Suprapubic skin (tissue), 4 donors: ENCODE results near the gene NSUN2. TPM values are rescaled to one million over a fixed set of nuclear protein-coding genes. Genes with fewer than 3 reads are reported as not detected.
A peak's percentile ranks its signal among the peaks of the same experiment; 100 is the strongest.

Source experiments
- DNase-seq, 2 donors: peaks; one replicate each; pipeline ENCODE4 v3.0.0-alpha.2; 2019; ENCODE audit warnings: low spot score in 2 of 2
- H3K27ac ChIP-seq: fragments of 200-600 bp; sonication (generic); one replicate; pipeline ENCODE4 v1.5.1; 2019
- H3K27me3 ChIP-seq: fragments of 200-600 bp; sonication (generic); one replicate; pipeline ENCODE4 v1.5.1; 2019
- H3K36me3 ChIP-seq: fragments of 200-600 bp; sonication (generic); one replicate; pipeline ENCODE4 v1.5.1; 2019
- H3K4me1 ChIP-seq: fragments of 200-600 bp; sonication (generic); one replicate; pipeline ENCODE4 v1.5.1; 2019
- H3K4me3 ChIP-seq: fragments of 200-600 bp; sonication (generic); one replicate; pipeline ENCODE4 v1.5.1; 2019; ENCODE audit warnings: mild to moderate bottlenecking
- H3K9me3 ChIP-seq: fragments of 200-600 bp; sonication (generic); one replicate; pipeline ENCODE4 v1.5.1; 2019
- CTCF ChIP-seq, 2 donors: fragments of 200-600 bp in 1 of 2; fragments of 450-650 bp in 1 of 2; sonication (generic) in 1 of 2; IDR thresholded peaks; one replicate each; pipeline ENCODE4 v1.5.1; 2016 to 2019; ENCODE audit warnings: antibody characterized with exemption in 2 of 2, mild to moderate bottlenecking in 1 of 2, moderate library complexity in 1 of 2
- EP300 ChIP-seq: sonication (generic); formaldehyde crosslinking; IDR thresholded peaks from one replicate; pipeline ENCODE4 v1.6.1; 2017; ENCODE audit warnings: antibody characterized with exemption
- POLR2A ChIP-seq, 2 donors: fragments of 450-650 bp; IDR thresholded peaks; one replicate each; pipeline ENCODE4 v1.6.1; 2017; ENCODE audit warnings: antibody characterized with exemption in 2 of 2, mild to moderate bottlenecking in 2 of 2, moderate library complexity in 2 of 2
- POLR2AphosphoS5 ChIP-seq, 3 donors: sonication (generic); formaldehyde crosslinking; IDR thresholded peaks; one replicate each; pipeline ENCODE4 v1.6.1; 2017; ENCODE audit warnings: antibody characterized with exemption in 3 of 3
- WGBS: methylation state at CpG from one replicate; pipeline ENCODE4 v1.1.5; 2018; 5-methylcytosine and 5-hydroxymethylcytosine counted together
- total RNA-seq, 4 donors: library from RNA; depleted of rRNA; stranded (reverse); fragments of >200 nt; gene quantifications; one replicate each; pipeline ENCODE4 v1.1.0, GENCODE V29; 2016

Gene NSUN2
- total RNA-seq, 4 donors from 2014 or later, result 48.8 to 90.8 (median 56.4) TPM

DNA sequence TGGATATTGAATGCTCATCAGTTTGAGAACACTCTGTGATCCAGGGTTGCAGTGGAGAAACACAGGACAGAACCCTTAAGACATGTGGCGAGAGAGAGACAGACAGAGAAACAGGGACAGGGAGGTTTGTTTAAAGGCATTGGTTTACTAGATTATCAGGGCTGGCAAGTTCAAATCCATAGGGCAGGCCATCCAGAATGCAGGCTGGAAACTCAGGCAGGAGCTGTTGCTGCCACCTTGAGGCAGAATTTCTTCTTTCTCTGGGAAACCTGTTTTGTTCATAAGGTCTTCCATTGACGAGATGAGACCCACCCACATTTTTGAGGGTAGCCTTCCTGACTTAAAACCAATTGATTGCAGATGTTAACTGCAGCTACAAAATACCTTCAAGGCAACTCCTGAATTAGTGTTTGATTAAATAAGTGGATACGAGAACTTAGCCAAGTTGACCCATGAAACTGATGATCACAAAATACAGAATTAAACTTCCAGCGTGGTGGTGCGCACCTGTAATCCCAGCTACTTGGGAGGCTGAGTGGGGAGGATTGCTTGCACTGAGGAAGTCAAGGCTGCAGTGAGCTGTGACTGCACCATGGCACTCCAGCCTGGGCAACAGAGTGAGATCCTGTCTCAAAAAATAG lies 55.9 kb downstream of the NSUN2 start:
- Histone ChIP-seq H3K4me3 (no peak overlapping the region), H3K9me3 (no peaks in the 10 kb centered on the region), H3K4me1 (no peaks in the 10 kb centered on the region), H3K27me3 (peaks cover 35% of the 10 kb centered on the region), H3K27ac (no peak overlapping the region), H3K36me3 (no peaks in the 10 kb centered on the region)
- DNase-seq, result peak in 1 of 2 donors; percentile 29
- 46% methylated on average over 5 of the region's 5 CpGs for WGBS
- TF ChIP-seq EP300 (no peak), POLR2AphosphoS5 (IDR thresholded peaks at IDR 0.05) (no peak), CTCF (IDR thresholded peaks at IDR 0.05) (peak in 1 of 2 donors; percentile 37), POLR2A (IDR thresholded peaks at IDR 0.05) (no peak)

- Histone ChIP-seq H3K36me3 (no peaks in the 10 kb centered on the region), H3K4me1 (no peaks in the 10 kb centered on the region), H3K27me3 (peaks cover 35% of the 10 kb centered on the region), H3K4me3 (no peak overlapping the region), H3K9me3 (no peaks in the 10 kb centered on the region), H3K27ac (no peak overlapping the region)
- DNase-seq, result peak in 1 of 2 donors; percentile 52
- TF ChIP-seq EP300, result no peak
- no peak for TF ChIP-seq POLR2A (IDR thresholded peaks at IDR 0.05)
- no peak for TF ChIP-seq POLR2AphosphoS5 (IDR thresholded peaks at IDR 0.05)
- TF ChIP-seq CTCF (IDR thresholded peaks at IDR 0.05), result no peak
- WGBS, result 60% methylated on average over 11 of the region's 12 CpGs
Measured at GRCh38 chr5:6574537-6575245, 58.2 kb downstream of the NSUN2 start.

DNA sequence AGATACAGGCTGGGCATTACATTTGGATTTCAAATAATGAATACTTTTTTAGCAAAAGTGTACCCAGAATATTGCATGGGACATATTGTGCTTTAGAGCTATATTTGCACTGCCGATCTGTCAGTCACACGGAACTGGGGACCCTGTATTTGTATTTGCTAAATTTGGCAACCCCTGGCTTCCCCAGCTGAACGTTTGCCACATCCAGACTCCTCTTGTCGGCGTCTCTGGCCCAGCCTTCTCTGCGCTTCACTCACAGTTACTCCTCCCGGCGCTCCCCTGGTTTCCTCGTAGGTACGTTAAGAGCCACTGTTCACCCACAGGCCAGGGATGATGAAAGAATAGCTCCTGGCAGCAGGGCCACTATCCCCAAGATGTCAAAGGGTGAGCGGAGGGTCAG lies 58.7 kb downstream of the NSUN2 start:
- 79% methylated on average over 11 of the region's 11 CpGs for WGBS
- H3K9me3 ChIP-seq, result no peaks in the 10 kb centered on the region
- no peaks in the 10 kb centered on the region for H3K4me1 ChIP-seq
- no peak for DNase-seq
- no peak overlapping the region for H3K27ac ChIP-seq
- TF ChIP-seq EP300, result no peak
- TF ChIP-seq CTCF (IDR thresholded peaks at IDR 0.05), result no peak
- TF ChIP-seq POLR2A (IDR thresholded peaks at IDR 0.05), result no peak
- TF ChIP-seq POLR2AphosphoS5 (IDR thresholded peaks at IDR 0.05), result no peak
- H3K27me3 ChIP-seq, result peaks cover 35% of the 10 kb centered on the region
- H3K4me3 ChIP-seq, result no peak overlapping the region
- H3K36me3 ChIP-seq, result no peaks in the 10 kb centered on the region

- WGBS, result 61% methylated on average over 12 of the region's 12 CpGs
- H3K27ac ChIP-seq, result no peak overlapping the region
- DNase-seq, result peak in 1 of 2 donors; percentile 67
- no peaks in the 10 kb centered on the region for H3K4me1 ChIP-seq
- H3K9me3 ChIP-seq, result no peaks in the 10 kb centered on the region
- no peak overlapping the region for H3K4me3 ChIP-seq
- peaks cover 30% of the 10 kb centered on the region for H3K27me3 ChIP-seq
- TF ChIP-seq CTCF (IDR thresholded peaks at IDR 0.05), result no peak
- TF ChIP-seq EP300, result no peak
- TF ChIP-seq POLR2AphosphoS5 (IDR thresholded peaks at IDR 0.05), result no peak
- TF ChIP-seq POLR2A (IDR thresholded peaks at IDR 0.05), result no peak
- H3K36me3 ChIP-seq, result no peaks in the 10 kb centered on the region
Measured at GRCh38 chr5:6573651-6574101, 59.2 kb downstream of the NSUN2 start.

DNA sequence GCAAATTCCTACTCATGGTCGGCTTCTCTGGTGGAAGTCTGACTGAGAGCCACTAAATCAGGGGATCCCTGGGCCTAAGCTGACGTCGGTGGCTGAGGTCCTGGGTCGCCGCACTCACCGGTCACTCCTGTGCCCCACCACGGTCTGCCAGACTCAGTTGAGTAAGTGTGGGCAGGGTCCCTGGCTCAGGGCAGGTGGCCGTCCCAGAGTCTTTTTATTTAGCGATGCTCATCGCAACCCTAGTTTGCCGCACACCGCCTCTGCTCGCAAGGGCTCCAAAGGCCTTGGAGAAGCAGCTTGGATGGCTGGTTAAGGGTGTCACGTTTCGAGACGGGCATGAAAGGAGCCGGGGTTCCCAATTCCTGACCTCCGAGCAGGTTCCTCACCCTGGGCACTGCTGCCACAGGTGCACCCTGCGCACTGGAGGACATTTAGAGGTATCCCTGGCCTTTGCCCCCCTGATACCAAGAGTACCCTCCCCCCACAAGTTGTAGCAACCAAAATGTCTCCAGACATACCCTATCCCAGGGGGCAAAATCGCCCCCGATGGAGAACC lies 59.9 kb downstream of the NSUN2 start:
- Histone ChIP-seq H3K4me3 (no peak overlapping the region), H3K9me3 (no peaks in the 10 kb centered on the region), H3K4me1 (no peaks in the 10 kb centered on the region), H3K36me3 (no peaks in the 10 kb centered on the region), H3K27ac (no peak overlapping the region), H3K27me3 (peaks cover 35% of the 10 kb centered on the region)
- WGBS, result 92% methylated on average over 13 of the region's 21 CpGs
- peak in 1 of 2 donors; percentile 70 for DNase-seq
- TF ChIP-seq EP300, result no peak
- TF ChIP-seq CTCF (IDR thresholded peaks at IDR 0.05), result no peak
- TF ChIP-seq POLR2A (IDR thresholded peaks at IDR 0.05), result no peak
- TF ChIP-seq POLR2AphosphoS5 (IDR thresholded peaks at IDR 0.05), result no peak
